Lower lobe of right lung (tissue), 2 donors: ENCODE measurements around the gene CYSLTR2. TPM values are rescaled to one million over a fixed set of nuclear protein-coding genes. Genes with fewer than 3 reads are reported as not detected.

Source experiments
- ATAC-seq, 2 donors: fragments of 200-7000 bp; cut with Tn5 transposase; one replicate each; pipeline ENCODE4 v1.9.1; 2020 to 2022; ENCODE audit warnings: mild to moderate bottlenecking in 2 of 2, moderate library complexity in 2 of 2
- DNase-seq: peaks from one replicate; pipeline ENCODE4 v3.0.0-alpha.2; 2020
- H3K27ac ChIP-seq: fragments of 200-600 bp; one replicate; pipeline ENCODE4 v1.8.0; 2022
- H3K27me3 ChIP-seq: fragments of 200-600 bp; one replicate; pipeline ENCODE4 v1.8.0; 2022; ENCODE audit warnings: low read depth
- H3K36me3 ChIP-seq: fragments of 200-600 bp; one replicate; pipeline ENCODE4 v1.8.0; 2022; ENCODE audit warnings: mild to moderate bottlenecking
- H3K4me1 ChIP-seq: fragments of 200-600 bp; one replicate; pipeline ENCODE4 v1.8.0; 2022
- H3K4me3 ChIP-seq: fragments of 200-600 bp; one replicate; pipeline ENCODE4 v1.8.0; 2022; ENCODE audit warnings: mild to moderate bottlenecking
- H3K9me3 ChIP-seq: fragments of 200-600 bp; one replicate; pipeline ENCODE4 v1.8.0; 2022
- CTCF ChIP-seq: fragments of 200-600 bp; IDR thresholded peaks from one replicate; pipeline ENCODE4 v1.8.0; 2022; ENCODE audit warnings: antibody characterized with exemption, mild to moderate bottlenecking
- intact Hi-C: fragments of 100-400 bp; cut with DNase I; formaldehyde crosslinking; loops from one replicate; pipeline ENCODE4 v1.11.0; 2022
- total RNA-seq: library from RNA; stranded (reverse); fragmentation: NEBNext Ultra II Directional; extraction: Animal tissue kit (Norgen Biotek cat#: 25700); gene quantifications from one replicate; pipeline ENCODE4 v1.2.1, GENCODE V29; 2021
- donor health status: DM: no; HTN: yes; CAD: no; lungs with severe emphysema.

Gene CYSLTR2
- total RNA-seq, 1 donor from 2014 or later: 2.6 TPM

GRCh38 chr13:48624858-48625257 lies 28.9 kb upstream of the CYSLTR2 start:
- peaks cover 12% of the 10 kb centered on the region for H3K9me3 ChIP-seq
- TF ChIP-seq CTCF: no peak
- H3K27me3 ChIP-seq: no peaks in the 10 kb centered on the region
- H3K4me3 ChIP-seq: no peak overlapping the region
- ATAC-seq: peak; percentile 35 to 47
- intact Hi-C loops: no loop called here
- H3K36me3 ChIP-seq: no peaks in the 10 kb centered on the region
- H3K27ac ChIP-seq: no peak overlapping the region
- no peak for DNase-seq
- peaks cover 20% of the 10 kb centered on the region for H3K4me1 ChIP-seq

GRCh38 chr13:48625413-48626076 lies 28.2 kb upstream of the CYSLTR2 start:
- intact Hi-C loops: no loop called here
- TF ChIP-seq CTCF: no peak
- ATAC-seq (peak in 1 of 2 donors; percentile 7), DNase-seq (no peak)
- Histone ChIP-seq H3K36me3 (no peaks in the 10 kb centered on the region), H3K4me3 (no peak overlapping the region), H3K27ac (no peak overlapping the region), H3K27me3 (no peaks in the 10 kb centered on the region), H3K4me1 (peaks cover 20% of the 10 kb centered on the region), H3K9me3 (peaks cover 12% of the 10 kb centered on the region)

GRCh38 chr13:48626077-48626449 lies 27.7 kb upstream of the CYSLTR2 start:
- H3K36me3 ChIP-seq: no peaks in the 10 kb centered on the region
- peaks cover 12% of the 10 kb centered on the region for H3K9me3 ChIP-seq
- no peak for DNase-seq
- no peak overlapping the region for H3K27ac ChIP-seq
- H3K4me3 ChIP-seq: no peak overlapping the region
- H3K4me1 ChIP-seq: peaks cover 20% of the 10 kb centered on the region
- no peaks in the 10 kb centered on the region for H3K27me3 ChIP-seq
- peak in 1 of 2 donors; percentile 18 for ATAC-seq
- intact Hi-C loops: no loop called here
- TF ChIP-seq CTCF: no peak

GRCh38 chr13:48626726-48627451 lies 26.8 kb upstream of the CYSLTR2 start:
- Histone ChIP-seq H3K4me3 (no peak overlapping the region), H3K27ac (no peak overlapping the region), H3K36me3 (no peaks in the 10 kb centered on the region), H3K27me3 (no peaks in the 10 kb centered on the region), H3K4me1 (peaks cover 20% of the 10 kb centered on the region), H3K9me3 (peaks cover 5% of the 10 kb centered on the region)
- DNase-seq (no peak), ATAC-seq (no peak)
- TF ChIP-seq CTCF: no peak
- intact Hi-C loops: no loop called here

GRCh38 chr13:48629277-48629676 lies 24.5 kb upstream of the CYSLTR2 start:
- intact Hi-C loops: no loop called here
- H3K27ac ChIP-seq: no peak overlapping the region

More at GRCh38 chr13:48629277-48629676, 24.5 kb upstream of the CYSLTR2 start:
- DNase-seq: no peak
- H3K9me3 ChIP-seq: no peaks in the 10 kb centered on the region
- TF ChIP-seq CTCF: no peak
- H3K4me3 ChIP-seq: no peak overlapping the region
- H3K36me3 ChIP-seq: no peaks in the 10 kb centered on the region
- peaks cover 20% of the 10 kb centered on the region for H3K4me1 ChIP-seq
- ATAC-seq: no peak
- no peaks in the 10 kb centered on the region for H3K27me3 ChIP-seq
